Fibroblast of lung (primary cell): ENCODE data around the gene SRL. TPM values are rescaled to one million over a fixed set of nuclear protein-coding genes. Genes with fewer than 3 reads are reported as not detected.

Experiments used
- DNase-seq, 2 donors: peaks; one replicate each; pipeline versions ENCODE4 v3.0.0 to v3.0.0-alpha.2; 2010; ENCODE audit warnings: low read depth in 2 of 2
- H2AFZ ChIP-seq: 2 replicates; pipeline ENCODE4 v1.5.1; 2012; ENCODE audit warnings: low read length, control low read depth, inconsistent platforms
- H3K27ac ChIP-seq: 2 replicates; pipeline ENCODE4 v1.5.1; 2011; ENCODE audit warnings: low read length, control low read depth; ENCODE audit not compliant: insufficient read depth
- H3K27me3 ChIP-seq: 2 replicates; pipeline ENCODE4 v1.5.1; 2011; ENCODE audit warnings: mild to moderate bottlenecking, low read length; ENCODE audit not compliant: control insufficient read depth, insufficient read depth
- H3K36me3 ChIP-seq: 2 replicates; pipeline ENCODE4 v1.5.1; 2011; ENCODE audit warnings: low read length; ENCODE audit not compliant: control insufficient read depth, insufficient read depth
- H3K4me1 ChIP-seq: 2 replicates; pipeline ENCODE4 v1.5.1; 2011; ENCODE audit warnings: low read length; ENCODE audit not compliant: control insufficient read depth, insufficient read depth; ENCODE audit errors: extremely low read depth
- H3K4me2 ChIP-seq: 2 replicates; pipeline ENCODE4 v1.5.1; 2011; ENCODE audit warnings: low read length, control low read depth; ENCODE audit not compliant: insufficient read depth; ENCODE audit errors: extremely low read depth
- H3K4me3 ChIP-seq, 4 experiments: fragments of 200-600 bp in 1 of 4; sonication (generic) in 1 of 4; replicated peaks in 1 of 4; 2 replicates each; pipeline ENCODE4 v1.5.1; 2011 to 2016; ENCODE audit warnings: low read length in 4 of 4, low read depth in 3 of 4, mild to moderate bottlenecking in 3 of 4, control low read depth in 2 of 4, inconsistent platforms in 1 of 4, mixed read lengths in 1 of 4; ENCODE audit not compliant: insufficient read depth in 1 of 4; ENCODE audit errors: control extremely low read depth in 1 of 4
- H3K79me2 ChIP-seq: 2 replicates; pipeline ENCODE4 v1.5.1; 2012; ENCODE audit warnings: mild to moderate bottlenecking, low read length, inconsistent platforms; ENCODE audit not compliant: control insufficient read depth, insufficient read depth
- H3K9ac ChIP-seq: 2 replicates; pipeline ENCODE4 v1.5.1; 2011; ENCODE audit warnings: mild to moderate bottlenecking, low read length, control low read depth; ENCODE audit not compliant: insufficient read depth
- H3K9me3 ChIP-seq: 2 replicates; pipeline ENCODE4 v1.5.1; 2012; ENCODE audit warnings: low read depth, low read length; ENCODE audit not compliant: control insufficient read depth, insufficient read depth
- H4K20me1 ChIP-seq: 2 replicates; pipeline ENCODE4 v1.5.1; 2011; ENCODE audit warnings: low read length; ENCODE audit not compliant: control insufficient read depth, insufficient read depth; ENCODE audit errors: extremely low read depth
- CTCF ChIP-seq, 2 donors: IDR thresholded peaks in 1 of 2; conservative IDR thresholded peaks in 1 of 2; 1 replicate in 1 of 2; 2 replicates in 1 of 2; pipeline ENCODE4 v1.5.1; 2011 to 2012; ENCODE audit warnings: low read length in 2 of 2, control low read depth in 1 of 2, inconsistent platforms in 1 of 2, low read depth in 1 of 2, mild to moderate bottlenecking in 1 of 2
- EZH2 ChIP-seq: IDR thresholded peaks from 2 replicates; pipeline ENCODE4 v1.5.1; 2012; ENCODE audit warnings: low read length, control low read depth, mild to moderate bottlenecking; ENCODE audit errors: missing control alignments
- polyA plus RNA-seq, 2 donors: library from polyadenylated mRNA; depleted of rRNA in 1 of 2; stranded (reverse) in 1 of 2; unstranded in 1 of 2; fragments of >200 nt; gene quantifications; 2 replicates each; pipeline ENCODE4 v1.2.1, GENCODE V29; 2011 to 2012; ENCODE audit warnings: missing spikeins in 1 of 2
- total RNA-seq: library from RNA; depleted of rRNA; stranded (reverse); fragments of >200 nt; gene quantifications from 2 replicates; pipeline ENCODE4 v1.2.1, GENCODE V29; 2014

SRL gene
- total and polyA plus RNA-seq, 2 donors (not counting 1 experiment from before 2014, with no cell fraction given), result 0.07 to 0.17 TPM

- no peak overlapping the region for H3K4me3 ChIP-seq
- no peaks in the 10 kb centered on the region for H3K27me3 ChIP-seq
- H3K27ac ChIP-seq, result no peak overlapping the region
- H3K9me3 ChIP-seq, result no peaks in the 10 kb centered on the region
- H3K4me1 ChIP-seq, result no peaks in the 10 kb centered on the region
- H3K79me2 ChIP-seq, result no peaks in the 10 kb centered on the region
- no peak for TF ChIP-seq CTCF (conservative IDR thresholded peaks at IDR 0.05 in 1 of 2, IDR thresholded peaks at IDR 0.05 in 1 of 2; ENCODE audit: low read depth in 1 of 2, low read length in 2 of 2)
- no peak for TF ChIP-seq EZH2
- no peak overlapping the region for H3K9ac ChIP-seq
- no peak overlapping the region for H2AFZ ChIP-seq
- no peaks in the 10 kb centered on the region for H3K36me3 ChIP-seq
- no peak for DNase-seq
- no peaks in the 10 kb centered on the region for H4K20me1 ChIP-seq
- H3K4me2 ChIP-seq, result no peak overlapping the region
Measured at GRCh38 chr16:4249530-4250308, 7.8 kb upstream of the SRL start.

- Histone ChIP-seq H3K9me3 (no peaks in the 10 kb centered on the region), H3K9ac (no peak overlapping the region), H3K4me3 (no peak overlapping the region), H3K36me3 (no peaks in the 10 kb centered on the region), H3K27ac (no peak overlapping the region), H3K4me1 (no peaks in the 10 kb centered on the region), H4K20me1 (no peaks in the 10 kb centered on the region), H2AFZ (no peak overlapping the region), H3K27me3 (no peaks in the 10 kb centered on the region), H3K79me2 (no peaks in the 10 kb centered on the region), H3K4me2 (no peak overlapping the region)
- DNase-seq, result no peak
- TF ChIP-seq EZH2 (no peak), CTCF (conservative IDR thresholded peaks at IDR 0.05 in 1 of 2, IDR thresholded peaks at IDR 0.05 in 1 of 2; ENCODE audit: low read depth in 1 of 2, low read length in 2 of 2) (no peak)
Measured at GRCh38 chr16:4247460-4247784, 5.5 kb upstream of the SRL start.

GRCh38 chr16:4246777-4247459 lies 5.0 kb upstream of the SRL start:
- Histone ChIP-seq H3K4me1 (no peaks in the 10 kb centered on the region), H3K9me3 (no peaks in the 10 kb centered on the region), H3K4me3 (no peak overlapping the region), H3K36me3 (no peaks in the 10 kb centered on the region), H3K27me3 (no peaks in the 10 kb centered on the region), H4K20me1 (no peaks in the 10 kb centered on the region), H3K79me2 (no peaks in the 10 kb centered on the region), H3K9ac (no peak overlapping the region), H3K27ac (no peak overlapping the region), H2AFZ (no peak overlapping the region), H3K4me2 (no peak overlapping the region)
- no peak for DNase-seq
- TF ChIP-seq EZH2 (no peak), CTCF (conservative IDR thresholded peaks at IDR 0.05 in 1 of 2, IDR thresholded peaks at IDR 0.05 in 1 of 2; ENCODE audit: low read depth in 1 of 2, low read length in 2 of 2) (no peak)
